Smooth muscle cell (in vitro differentiated cells): ENCODE results near the gene PAN2. TPM values are rescaled to one million over a fixed set of nuclear protein-coding genes. Genes with fewer than 3 reads are reported as not detected.

Experiments used
- DNase-seq: peaks from one replicate; lab custom pipeline; 2025; ENCODE audit not compliant: unreplicated experiment; lab: John Stamatoyannopoulos, UW
- H2AFZ ChIP-seq: fragments of 200-600 bp; sonication (generic); 2 replicates; pipeline ENCODE4 v1.6.0; 2016; ENCODE audit warnings: antibody characterized with exemption, low read depth, mild to moderate bottlenecking
- H3F3A ChIP-seq: fragments of 200-600 bp; sonication (generic); 2 replicates; pipeline ENCODE4 v1.6.0; 2017; ENCODE audit warnings: antibody characterized with exemption, low read depth
- H3K27ac ChIP-seq: fragments of 200-600 bp; sonication (generic); 2 replicates; pipeline ENCODE4 v1.5.1; 2016; ENCODE audit warnings: low read depth, mild to moderate bottlenecking
- H3K27me3 ChIP-seq: fragments of 200-600 bp; sonication (generic); 2 replicates; pipeline ENCODE4 v1.6.1; 2016; ENCODE audit warnings: low read depth, mild to moderate bottlenecking
- H3K36me3 ChIP-seq: fragments of 200-600 bp; sonication (generic); 2 replicates; pipeline ENCODE4 v1.5.1; 2016; ENCODE audit warnings: low read depth
- H3K4me1 ChIP-seq: fragments of 200-600 bp; sonication (generic); 2 replicates; pipeline ENCODE4 v1.5.1; 2016; ENCODE audit warnings: low read depth
- H3K4me2 ChIP-seq: fragments of 200-600 bp; sonication (generic); 2 replicates; pipeline ENCODE4 v1.6.0; 2016; ENCODE audit warnings: mild to moderate bottlenecking
- H3K4me3 ChIP-seq: fragments of 200-600 bp; sonication (generic); 2 replicates; pipeline ENCODE4 v1.5.1; 2016; ENCODE audit warnings: mild to moderate bottlenecking
- H3K79me2 ChIP-seq: fragments of 200-600 bp; sonication (generic); 2 replicates; pipeline ENCODE4 v1.6.0; 2016; ENCODE audit warnings: low read depth, mild to moderate bottlenecking
- H3K9ac ChIP-seq: fragments of 200-600 bp; sonication (generic); 2 replicates; pipeline ENCODE4 v1.6.0; 2016; ENCODE audit warnings: low read depth
- H3K9me3 ChIP-seq: fragments of 200-600 bp; sonication (generic); replicated peaks from 2 replicates; pipeline ENCODE4 v1.5.1; 2016; ENCODE audit warnings: low read depth
- H4K20me1 ChIP-seq: fragments of 200-600 bp; sonication (generic); 2 replicates; pipeline ENCODE4 v1.6.0; 2016; ENCODE audit warnings: low read depth
- WGBS: methylation state at CpG from one replicate; pipeline ENCODE4 v1.1.7; 2016; ENCODE audit warnings: low lambda C conversion rate; 5-methylcytosine and 5-hydroxymethylcytosine counted together
- polyA plus RNA-seq: library from polyadenylated mRNA; unstranded; fragments of >200 nt; fragmentation: Nextera tagmentation; extraction: Ambion mirVana; gene quantifications from 2 replicates; pipeline ENCODE4 v1.2.1, GENCODE V29; 2016
- total RNA-seq: library from RNA; depleted of rRNA; stranded (reverse); fragments of >200 nt; gene quantifications from 2 replicates; pipeline ENCODE4 v1.2.3, GENCODE V29; 2014
- TF ChIP-seq, protein P1 (sequence below): fragments of 200-600 bp; sonication (generic); IDR thresholded peaks from 2 replicates; pipeline ENCODE4 v1.5.1; 2017; ENCODE audit warnings: borderline replicate concordance, mild to moderate bottlenecking, antibody characterized with exemption; ENCODE audit not compliant: insufficient read depth, poor library complexity, severe bottlenecking

Gene PAN2
- total and polyA plus RNA-seq, 2 experiments from 2014 or later, result 14.7 to 55.6 TPM

DNA sequence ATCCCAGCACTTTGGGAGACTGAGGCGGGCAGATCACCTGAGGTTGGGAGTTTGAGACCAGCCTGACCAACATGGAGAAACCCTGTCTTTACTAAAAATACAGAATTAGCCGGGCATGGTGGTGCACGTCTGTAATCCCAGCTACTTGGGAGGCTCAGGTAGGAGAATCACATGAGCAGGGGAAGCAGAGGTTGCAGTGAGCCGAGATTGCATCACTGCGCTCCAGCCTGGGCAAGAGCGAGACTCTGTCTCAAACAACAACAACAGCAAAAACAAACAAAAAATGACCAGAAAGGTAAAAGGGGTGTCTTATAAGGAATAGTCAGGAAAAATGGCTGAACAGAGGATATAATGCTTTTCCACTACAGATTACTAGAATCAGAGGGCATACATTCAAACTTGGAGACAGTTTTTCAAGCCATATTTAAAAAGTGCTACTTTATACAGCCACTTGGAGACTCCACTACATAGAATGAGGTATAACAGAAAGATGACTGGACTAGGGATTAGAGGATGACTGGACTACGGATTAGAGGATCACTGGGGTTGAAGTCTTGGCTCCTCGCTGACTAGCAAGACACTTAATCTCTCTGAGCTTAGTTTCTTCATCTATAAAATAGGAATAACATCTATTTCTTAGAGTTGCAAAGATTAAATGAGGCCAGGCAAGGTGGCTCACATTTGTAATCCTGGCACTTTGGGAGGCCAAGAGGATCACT, 28.8 kb downstream of the PAN2 start:
- H3K27me3 ChIP-seq, result no peaks in the 10 kb centered on the region
- H2AFZ ChIP-seq, result no peak overlapping the region
- no peaks in the 10 kb centered on the region for H3K79me2 ChIP-seq
- no peak overlapping the region for H3K4me2 ChIP-seq
- H3K36me3 ChIP-seq, result peaks cover 12% of the 10 kb centered on the region
- TF ChIP-seq, protein P1, sequence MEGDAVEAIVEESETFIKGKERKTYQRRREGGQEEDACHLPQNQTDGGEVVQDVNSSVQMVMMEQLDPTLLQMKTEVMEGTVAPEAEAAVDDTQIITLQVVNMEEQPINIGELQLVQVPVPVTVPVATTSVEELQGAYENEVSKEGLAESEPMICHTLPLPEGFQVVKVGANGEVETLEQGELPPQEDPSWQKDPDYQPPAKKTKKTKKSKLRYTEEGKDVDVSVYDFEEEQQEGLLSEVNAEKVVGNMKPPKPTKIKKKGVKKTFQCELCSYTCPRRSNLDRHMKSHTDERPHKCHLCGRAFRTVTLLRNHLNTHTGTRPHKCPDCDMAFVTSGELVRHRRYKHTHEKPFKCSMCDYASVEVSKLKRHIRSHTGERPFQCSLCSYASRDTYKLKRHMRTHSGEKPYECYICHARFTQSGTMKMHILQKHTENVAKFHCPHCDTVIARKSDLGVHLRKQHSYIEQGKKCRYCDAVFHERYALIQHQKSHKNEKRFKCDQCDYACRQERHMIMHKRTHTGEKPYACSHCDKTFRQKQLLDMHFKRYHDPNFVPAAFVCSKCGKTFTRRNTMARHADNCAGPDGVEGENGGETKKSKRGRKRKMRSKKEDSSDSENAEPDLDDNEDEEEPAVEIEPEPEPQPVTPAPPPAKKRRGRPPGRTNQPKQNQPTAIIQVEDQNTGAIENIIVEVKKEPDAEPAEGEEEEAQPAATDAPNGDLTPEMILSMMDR, result no peak
- H3F3A ChIP-seq, result peaks cover 31% of the 10 kb centered on the region
- no peak for DNase-seq
- peak overlapping the region; percentile 39 for H3K27ac ChIP-seq
- no peak overlapping the region for H3K9ac ChIP-seq
- no peaks in the 10 kb centered on the region for H3K9me3 ChIP-seq
- peaks cover 6% of the 10 kb centered on the region for H3K4me1 ChIP-seq
- H3K4me3 ChIP-seq, result no peak overlapping the region
- 80% methylated on average over 8 of the region's 8 CpGs for WGBS
- no peaks in the 10 kb centered on the region for H4K20me1 ChIP-seq

DNA sequence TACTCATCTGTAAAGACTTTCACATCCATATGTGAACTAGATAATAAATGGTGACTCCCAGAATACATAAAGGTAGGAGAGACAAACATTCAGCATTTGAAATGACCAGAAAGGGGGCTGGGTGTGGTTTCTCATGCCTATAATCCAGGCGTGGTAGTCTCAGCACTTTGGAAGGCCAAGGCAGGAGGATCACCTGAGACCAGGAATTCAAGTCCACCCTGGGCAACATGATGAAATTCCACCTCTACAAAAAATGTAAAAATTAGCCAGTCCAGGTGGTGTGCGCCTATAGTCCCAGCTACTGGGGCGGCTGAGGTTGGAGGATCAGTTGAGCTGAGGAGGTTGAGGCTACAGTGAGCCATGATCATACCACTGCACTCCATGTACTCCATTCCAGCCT, 29.5 kb downstream of the PAN2 start:
- H3K36me3 ChIP-seq, result peaks cover 7% of the 10 kb centered on the region
- H2AFZ ChIP-seq, result no peak overlapping the region
- TF ChIP-seq, protein P1, result no peak
- H3F3A ChIP-seq, result peaks cover 31% of the 10 kb centered on the region
- no peaks in the 10 kb centered on the region for H3K9me3 ChIP-seq
- no peak overlapping the region for H3K4me2 ChIP-seq
- 98% methylated on average over 3 of the region's 3 CpGs for WGBS
- no peak for DNase-seq
- H3K4me3 ChIP-seq, result no peak overlapping the region
- H3K27me3 ChIP-seq, result no peaks in the 10 kb centered on the region
- peaks cover 8% of the 10 kb centered on the region for H3K4me1 ChIP-seq
- H4K20me1 ChIP-seq, result peaks cover 2% of the 10 kb centered on the region
- H3K27ac ChIP-seq, result no peak overlapping the region
- peaks cover 6% of the 10 kb centered on the region for H3K79me2 ChIP-seq
- no peak overlapping the region for H3K9ac ChIP-seq

GRCh38 chr12:56300644-56301464, 32.9 kb downstream of the PAN2 start:
- Histone ChIP-seq H3K27me3 (no peaks in the 10 kb centered on the region), H3K36me3 (no peaks in the 10 kb centered on the region), H3K9ac (peak overlapping the region; percentile 69), H3F3A (peaks cover 23% of the 10 kb centered on the region), H2AFZ (peak overlapping the region; percentile 83), H3K4me1 (peaks cover 16% of the 10 kb centered on the region), H3K27ac (peak overlapping the region; percentile 91), H3K4me3 (peak overlapping the region; percentile 96), H3K4me2 (peak overlapping the region; percentile 84), H3K9me3 (no peaks in the 10 kb centered on the region), H3K79me2 (peaks cover 40% of the 10 kb centered on the region), H4K20me1 (peaks cover 30% of the 10 kb centered on the region)
- TF ChIP-seq, protein P1, result no peak
- WGBS, result 37% methylated on average over 20 of the region's 21 CpGs
- DNase-seq, result no peak
